GM21367 (cell line): ENCODE data around the gene FER.

Experiments
- ATAC-seq: cut with Tn5 transposase; IDR thresholded peaks from one replicate; pipeline ENCODE4 v1.9.1; 2021; ENCODE audit not compliant: unreplicated experiment

The FER gene

DNA sequence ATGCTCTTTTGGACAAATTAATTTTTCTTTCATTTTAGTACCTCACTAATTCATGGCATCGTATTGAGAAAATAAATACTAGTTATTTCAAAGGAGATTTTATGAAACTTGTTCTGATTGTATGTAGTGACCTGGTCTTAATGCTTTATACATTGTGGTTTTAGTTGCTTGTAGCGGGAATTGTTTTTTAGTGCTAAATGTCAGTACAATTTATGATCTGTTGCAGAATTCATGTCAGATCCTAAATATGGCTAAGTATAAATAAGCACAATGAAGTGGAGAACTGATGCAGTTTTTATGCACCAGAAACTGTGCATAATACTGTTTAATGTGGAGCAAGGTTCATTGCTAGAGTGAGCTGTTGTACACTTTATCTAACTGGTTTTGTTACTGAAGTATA, 353.3 kb downstream of the FER start:
- ATAC-seq, result no peak

DNA sequence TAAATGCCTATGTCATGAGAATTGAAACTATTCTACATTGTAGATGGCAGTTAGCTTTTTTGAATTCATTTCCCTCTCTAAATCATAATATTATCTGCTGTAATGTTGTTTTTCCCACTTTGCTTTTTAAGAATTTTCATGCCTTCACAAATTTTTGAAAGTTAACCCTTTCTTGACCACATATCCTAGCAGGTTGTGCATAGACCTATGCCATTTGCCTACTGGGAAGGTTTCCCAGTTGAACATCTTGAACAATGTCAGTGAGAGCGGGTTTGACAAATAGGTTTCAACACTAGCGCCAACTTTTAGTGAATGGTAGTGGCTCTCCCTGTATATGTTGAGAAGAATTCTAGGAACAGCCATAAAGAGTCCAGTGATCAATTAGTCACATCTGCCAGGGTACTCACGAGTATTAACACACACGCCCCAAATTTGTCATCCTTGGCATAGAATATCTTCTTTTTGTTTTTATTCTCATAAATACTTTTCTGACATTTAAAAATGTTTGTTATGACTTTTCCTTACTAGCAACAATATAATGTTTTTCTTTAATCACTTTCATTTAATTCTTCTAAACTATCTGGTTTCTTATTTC, 354.5 kb downstream of the FER start:
- ATAC-seq, result no peak

GRCh38 chr5:109105631-109106267, 358.1 kb downstream of the FER start:
- no peak for ATAC-seq

GRCh38 chr5:109111680-109112079, 364.0 kb downstream of the FER start:
- no peak for ATAC-seq

DNA sequence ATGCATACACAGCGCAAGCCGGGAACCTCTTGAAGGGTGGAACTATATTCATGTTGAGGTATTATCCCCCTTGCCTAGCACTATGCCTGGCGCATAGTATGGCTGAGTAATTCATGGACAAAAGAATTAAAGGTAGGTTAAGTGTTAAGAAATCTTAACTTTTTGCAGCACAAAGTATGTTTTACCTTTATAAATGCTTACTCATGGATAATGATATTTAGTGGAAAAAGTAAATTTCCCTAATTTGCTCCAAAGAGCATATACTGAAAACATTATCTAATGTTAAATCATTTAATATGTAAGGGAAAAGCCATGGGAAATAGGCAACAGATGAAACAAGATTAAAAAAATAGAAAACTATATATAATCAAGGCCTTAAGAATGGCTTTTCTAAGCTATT, 365.9 kb downstream of the FER start:
- ATAC-seq, result no peak

- no peak for ATAC-seq
These were observed 373.5 kb downstream of the FER start for GRCh38 chr5:109121225-109121624.

DNA sequence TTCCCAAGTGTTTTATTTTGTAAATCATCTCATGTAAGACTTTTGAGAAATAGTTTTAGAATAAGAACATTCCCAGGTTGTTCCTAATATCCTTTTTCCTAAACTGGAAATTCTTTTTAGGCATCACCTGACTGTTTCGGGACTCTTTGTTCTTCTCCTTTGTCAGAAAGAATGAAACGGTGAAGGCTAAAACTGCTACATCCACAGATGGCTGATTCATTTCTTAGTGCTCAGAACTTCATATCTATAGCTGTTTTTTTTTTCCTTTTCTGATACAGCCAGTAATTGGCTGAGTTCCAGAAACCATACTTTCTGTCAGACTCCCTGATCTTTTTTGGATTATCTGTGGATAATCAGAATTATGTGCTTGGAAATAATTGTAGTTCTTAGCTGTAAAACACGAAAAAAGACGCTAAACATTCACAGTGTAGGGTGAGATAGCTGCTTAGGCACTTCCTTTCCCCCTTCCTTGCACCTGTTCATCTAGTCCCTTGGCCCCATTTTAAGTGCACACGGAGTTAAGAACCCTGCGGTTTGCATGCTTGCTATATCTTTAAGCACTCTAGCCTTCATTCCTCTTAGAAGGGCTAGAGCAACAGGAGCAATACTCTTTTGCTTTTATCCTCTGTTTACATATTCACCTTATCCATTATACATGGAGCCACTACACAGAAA, 378.2 kb downstream of the FER start:
- no peak for ATAC-seq

GRCh38 chr5:109126481-109126880, 378.8 kb downstream of the FER start:
- ATAC-seq, result no peak

DNA sequence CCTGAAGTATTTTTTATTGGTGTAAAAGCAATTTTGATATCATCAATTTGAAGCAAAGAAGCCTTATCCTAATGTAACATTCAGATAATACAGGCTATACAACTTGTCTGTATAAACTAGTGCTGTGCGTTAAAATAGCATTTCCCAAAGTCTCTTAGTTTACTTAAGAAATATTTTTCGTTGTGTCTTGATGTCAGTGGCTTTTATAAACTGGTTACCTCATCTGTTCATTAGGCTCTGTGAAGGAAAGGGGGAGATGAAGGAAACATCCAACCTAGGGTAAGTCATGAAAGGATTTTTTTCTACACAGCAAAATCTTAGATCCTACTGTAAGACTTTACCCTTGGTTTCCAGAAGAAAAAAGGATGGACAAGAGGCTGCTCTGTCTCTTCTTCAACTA, 389.2 kb downstream of the FER start:
- no peak for ATAC-seq

- ATAC-seq, result no peak
These were observed 393.8 kb downstream of the FER start for GRCh38 chr5:109141222-109142200.

- no peak for ATAC-seq
These were observed 395.3 kb downstream of the FER start for GRCh38 chr5:109143031-109143430.

DNA sequence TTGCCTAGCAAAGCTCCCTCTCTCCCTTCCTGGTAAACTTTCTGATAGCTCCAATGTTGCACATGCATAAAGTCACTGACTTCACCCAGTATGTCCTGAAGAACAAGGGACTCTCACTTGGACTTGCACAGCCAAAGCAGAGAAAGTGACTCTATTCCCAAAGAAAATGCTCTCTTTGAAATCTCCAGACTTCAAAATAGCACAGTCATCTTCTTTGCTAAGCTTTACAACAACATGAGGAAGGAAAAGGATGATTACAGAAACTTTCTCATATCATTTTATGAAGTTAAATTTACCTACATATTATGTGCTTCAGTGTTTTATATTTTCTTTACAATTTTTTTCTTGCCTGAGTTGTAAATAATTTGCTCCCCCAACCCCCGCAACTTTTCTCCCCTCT, 397.4 kb downstream of the FER start:
- no peak for ATAC-seq

DNA sequence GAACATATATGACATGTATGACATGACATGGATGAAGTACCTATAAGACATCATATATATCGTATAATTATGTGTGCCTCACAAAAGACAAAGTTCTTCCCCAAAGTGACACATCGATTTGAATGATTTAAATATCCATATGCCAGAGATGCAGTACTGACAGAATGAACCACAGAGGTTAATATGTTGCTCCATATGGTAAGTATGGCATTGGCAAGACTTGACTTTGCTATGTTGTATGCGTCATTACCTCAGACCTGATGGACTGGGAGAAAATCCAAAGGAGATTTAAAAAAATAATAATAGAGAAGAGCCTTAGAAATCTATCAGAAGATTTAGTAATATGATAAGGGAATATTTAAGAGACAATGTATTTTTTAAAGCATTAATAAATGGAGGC, 398.9 kb downstream of the FER start:
- no peak for ATAC-seq

DNA sequence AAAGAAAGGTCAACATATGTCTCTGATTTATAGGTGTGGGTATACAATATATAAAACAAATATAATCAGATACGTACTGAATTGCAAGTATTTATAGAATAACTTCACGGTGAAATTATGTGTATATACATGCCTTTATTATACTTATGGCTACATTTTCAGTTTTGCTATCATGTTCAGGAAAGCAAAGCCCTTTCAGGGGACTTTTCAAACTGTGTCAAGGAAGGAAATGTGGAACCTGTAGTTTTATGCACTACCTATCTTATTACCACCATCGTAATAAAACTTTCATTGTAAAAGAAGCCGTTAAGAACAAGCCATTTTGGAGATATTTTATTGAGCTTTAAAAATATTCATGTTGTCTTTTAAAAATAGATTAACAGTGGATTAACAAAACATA, 404.9 kb downstream of the FER start:
- no peak for ATAC-seq

- ATAC-seq, result peak; percentile 66
These were observed 407.9 kb downstream of the FER start for GRCh38 chr5:109155625-109156024.

- ATAC-seq, result no peak
These were observed 409.2 kb downstream of the FER start for GRCh38 chr5:109156885-109157284.

DNA sequence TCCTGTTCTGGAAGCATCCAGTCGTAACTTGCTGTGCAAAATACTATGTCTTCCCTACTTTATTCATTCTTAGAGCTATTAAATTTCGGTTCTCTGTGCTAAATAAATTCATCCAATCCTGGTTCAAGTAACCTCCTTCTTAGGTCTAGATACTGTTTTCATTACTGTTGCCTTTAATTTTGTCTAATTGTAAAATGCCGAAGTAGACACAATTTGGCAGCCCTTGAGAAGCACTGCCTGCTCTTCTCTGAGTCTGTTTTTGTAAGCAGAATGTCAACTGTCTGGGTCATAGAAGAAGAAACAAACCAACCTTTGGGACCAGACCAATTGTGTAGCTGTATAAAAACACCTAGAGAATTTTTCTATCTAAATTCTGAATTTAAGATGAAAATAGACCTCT, 412.8 kb downstream of the FER start:
- ATAC-seq, result no peak

- ATAC-seq, result peak; percentile 45
These were observed 414.4 kb downstream of the FER start for GRCh38 chr5:109161914-109162683.

DNA sequence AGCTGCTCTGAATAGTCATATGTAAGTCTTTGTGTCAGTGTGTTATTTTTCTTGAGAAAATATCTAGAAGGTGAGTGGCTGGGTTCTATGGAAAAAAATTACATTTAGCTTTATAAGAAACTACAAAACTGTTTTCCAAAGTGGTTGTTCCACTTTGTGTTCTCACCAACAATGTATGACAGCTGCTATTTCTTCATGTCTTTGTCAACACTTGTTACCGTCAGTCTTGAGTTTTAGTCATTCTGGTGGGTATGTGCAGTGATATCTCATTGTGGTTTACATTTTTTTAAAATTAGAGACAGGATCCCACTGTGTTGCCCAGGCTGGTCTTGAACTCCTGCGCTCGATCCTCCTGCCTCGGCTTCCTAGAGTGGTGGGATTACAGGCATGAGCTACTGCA, 415.6 kb downstream of the FER start:
- ATAC-seq, result no peak

DNA sequence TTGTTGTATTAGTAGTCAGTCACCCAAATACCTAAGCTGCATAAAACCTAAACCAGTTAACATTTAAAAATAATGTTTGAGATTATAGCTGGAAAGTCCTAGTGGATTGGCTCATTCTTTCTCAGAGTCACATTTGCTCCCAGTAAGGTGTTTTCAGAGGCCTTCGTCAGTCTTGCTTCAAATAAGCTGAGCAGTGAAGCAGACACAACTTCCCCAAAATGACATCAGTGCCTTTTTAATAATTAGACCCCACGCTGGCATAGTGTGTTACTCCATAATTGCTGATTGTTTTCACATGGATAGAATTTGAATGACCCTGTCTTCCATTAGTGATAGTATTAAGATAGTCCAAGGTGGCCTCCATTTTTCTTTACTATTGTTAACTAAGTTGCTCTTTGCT, 416.3 kb downstream of the FER start:
- no peak for ATAC-seq

- no peak for ATAC-seq
These were observed 419.9 kb downstream of the FER start for GRCh38 chr5:109167586-109167985.
